Parathyroid adenoma (tissue), 2 donors: Measurements from ENCODE around the gene CDC45.

Source experiments
- H2AFZ ChIP-seq: fragments of 300-600 bp; sonication (generic); one replicate; pipeline ENCODE4 v1.7.0; 2017; ENCODE audit warnings: antibody characterized with exemption, mild to moderate bottlenecking
- H3K27ac ChIP-seq: fragments of 300-600 bp; sonication (generic); one replicate; pipeline ENCODE4 v1.7.0; 2017
- H3K27me3 ChIP-seq: fragments of 300-600 bp; sonication (generic); one replicate; pipeline ENCODE4 v1.7.0; 2017; ENCODE audit warnings: low read length; ENCODE audit not compliant: control insufficient read depth, insufficient read depth
- H3K36me3 ChIP-seq: fragments of 300-600 bp; sonication (generic); one replicate; pipeline ENCODE4 v1.7.0; 2017; ENCODE audit warnings: low read length; ENCODE audit not compliant: control insufficient read depth, insufficient read depth
- H3K4me1 ChIP-seq: fragments of 300-600 bp; sonication (generic); one replicate; pipeline ENCODE4 v1.7.0; 2017; ENCODE audit warnings: control low read depth
- H3K4me2 ChIP-seq: fragments of 300-600 bp; sonication (generic); one replicate; pipeline ENCODE4 v1.7.0; 2017; ENCODE audit warnings: low read length
- H3K4me3 ChIP-seq: fragments of 300-600 bp; sonication (generic); one replicate; pipeline ENCODE4 v1.7.0; 2017; ENCODE audit warnings: low read depth, low read length
- H3K79me2 ChIP-seq: fragments of 300-600 bp; sonication (generic); one replicate; pipeline ENCODE4 v1.7.0; 2017; ENCODE audit warnings: control low read depth
- H3K9ac ChIP-seq: fragments of 300-600 bp; sonication (generic); one replicate; pipeline ENCODE4 v1.7.0; 2017; ENCODE audit warnings: mild to moderate bottlenecking
- H3K9me3 ChIP-seq: fragments of 300-600 bp; sonication (generic); one replicate; pipeline ENCODE4 v1.7.0; 2017; ENCODE audit warnings: low read length; ENCODE audit not compliant: control insufficient read depth
- TF ChIP-seq, protein P1 (sequence below): fragments of 300-600 bp; sonication (generic); IDR thresholded peaks from one replicate; pipeline ENCODE4 v1.7.0; 2017; ENCODE audit warnings: antibody characterized with exemption, mild to moderate bottlenecking
- donor health status: primary hyperparathyroidism.

Gene CDC45

DNA sequence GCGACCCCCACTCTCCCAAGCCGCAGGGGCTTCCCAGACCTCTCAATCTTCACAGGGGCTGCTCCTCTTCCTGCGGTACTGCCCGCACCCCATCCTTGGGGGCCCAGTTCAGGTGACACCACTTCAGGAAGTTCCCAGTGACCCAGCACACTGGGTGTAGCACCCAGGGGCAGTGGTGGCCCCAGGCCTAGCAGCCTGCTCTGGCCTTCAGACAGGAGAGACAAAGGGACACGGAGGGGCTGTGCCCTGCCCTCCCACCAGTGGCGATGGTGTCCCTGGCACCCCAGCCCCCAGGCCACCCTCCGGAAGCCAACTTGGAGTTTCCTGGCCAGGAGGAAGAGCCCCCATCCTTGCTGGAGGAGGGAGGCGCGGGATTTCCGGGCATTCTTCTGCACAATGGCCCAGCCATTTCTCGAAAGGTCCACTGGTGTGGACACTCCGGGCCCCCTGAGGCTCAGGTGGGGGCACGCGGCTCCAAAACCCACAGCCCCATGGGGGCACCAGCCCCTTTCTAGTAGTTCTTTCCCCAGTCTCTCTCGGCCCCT is 45.5 kb downstream of the CDC45 start:
- TF ChIP-seq, protein P1, sequence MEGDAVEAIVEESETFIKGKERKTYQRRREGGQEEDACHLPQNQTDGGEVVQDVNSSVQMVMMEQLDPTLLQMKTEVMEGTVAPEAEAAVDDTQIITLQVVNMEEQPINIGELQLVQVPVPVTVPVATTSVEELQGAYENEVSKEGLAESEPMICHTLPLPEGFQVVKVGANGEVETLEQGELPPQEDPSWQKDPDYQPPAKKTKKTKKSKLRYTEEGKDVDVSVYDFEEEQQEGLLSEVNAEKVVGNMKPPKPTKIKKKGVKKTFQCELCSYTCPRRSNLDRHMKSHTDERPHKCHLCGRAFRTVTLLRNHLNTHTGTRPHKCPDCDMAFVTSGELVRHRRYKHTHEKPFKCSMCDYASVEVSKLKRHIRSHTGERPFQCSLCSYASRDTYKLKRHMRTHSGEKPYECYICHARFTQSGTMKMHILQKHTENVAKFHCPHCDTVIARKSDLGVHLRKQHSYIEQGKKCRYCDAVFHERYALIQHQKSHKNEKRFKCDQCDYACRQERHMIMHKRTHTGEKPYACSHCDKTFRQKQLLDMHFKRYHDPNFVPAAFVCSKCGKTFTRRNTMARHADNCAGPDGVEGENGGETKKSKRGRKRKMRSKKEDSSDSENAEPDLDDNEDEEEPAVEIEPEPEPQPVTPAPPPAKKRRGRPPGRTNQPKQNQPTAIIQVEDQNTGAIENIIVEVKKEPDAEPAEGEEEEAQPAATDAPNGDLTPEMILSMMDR, result no peak
- Histone ChIP-seq H3K9me3 (no peaks in the 10 kb centered on the region), H3K4me2 (peak overlapping the region; percentile 35), H3K27me3 (peaks cover 7% of the 10 kb centered on the region), H3K9ac (no peak overlapping the region), H3K4me3 (peak overlapping the region; percentile 34), H3K36me3 (no peaks in the 10 kb centered on the region), H2AFZ (no peak overlapping the region), H3K79me2 (no peaks in the 10 kb centered on the region), H3K27ac (peak overlapping the region; percentile 64), H3K4me1 (no peaks in the 10 kb centered on the region)

GRCh38 chr22:19525666-19526065 is 45.9 kb downstream of the CDC45 start:
- H3K4me2 ChIP-seq, result no peak overlapping the region
- no peaks in the 10 kb centered on the region for H3K4me1 ChIP-seq
- H3K79me2 ChIP-seq, result no peaks in the 10 kb centered on the region
- H3K27me3 ChIP-seq, result peaks cover 7% of the 10 kb centered on the region
- TF ChIP-seq, protein P1, result no peak
- H3K27ac ChIP-seq, result peak overlapping the region; percentile 64
- H3K9me3 ChIP-seq, result no peaks in the 10 kb centered on the region
- H3K9ac ChIP-seq, result no peak overlapping the region
- H2AFZ ChIP-seq, result no peak overlapping the region
- no peak overlapping the region for H3K4me3 ChIP-seq
- H3K36me3 ChIP-seq, result no peaks in the 10 kb centered on the region

DNA sequence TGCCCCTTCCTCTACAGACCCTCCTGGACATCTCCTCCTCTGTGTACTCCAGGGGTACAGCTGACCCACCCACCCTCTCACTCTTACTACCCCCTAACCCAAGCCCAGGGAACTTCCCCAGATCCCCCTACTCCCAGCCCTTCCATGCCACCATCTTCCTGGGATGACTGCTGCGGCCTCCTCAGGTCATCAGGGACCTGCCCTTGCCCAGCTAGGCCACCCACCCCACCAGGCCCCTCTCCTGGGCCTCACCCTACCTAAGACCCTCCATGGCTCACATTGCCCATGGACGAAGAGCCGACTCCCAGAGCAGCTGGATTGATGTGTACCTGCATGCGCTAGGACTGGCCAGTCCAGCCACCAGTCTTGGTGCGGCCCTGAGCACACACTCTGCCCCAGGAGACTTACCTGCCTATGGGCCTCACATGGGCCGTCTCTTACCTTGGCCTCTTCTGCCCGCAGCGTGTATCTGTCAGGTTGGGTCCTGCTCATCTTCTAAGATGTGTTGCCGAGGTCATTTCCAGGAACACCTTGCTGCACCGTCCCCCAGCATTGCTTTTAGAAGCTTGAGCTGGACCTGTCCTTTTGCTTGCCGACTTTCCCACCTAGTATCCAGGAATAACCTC is 46.5 kb downstream of the CDC45 start:
- H3K9ac ChIP-seq, result no peak overlapping the region

GRCh38 chr22:19526702-19527111 is 47.0 kb downstream of the CDC45 start:
- Histone ChIP-seq H3K4me1 (no peaks in the 10 kb centered on the region), H3K9me3 (no peaks in the 10 kb centered on the region), H3K4me2 (no peak overlapping the region), H2AFZ (no peak overlapping the region), H3K36me3 (no peaks in the 10 kb centered on the region), H3K27me3 (peaks cover 7% of the 10 kb centered on the region), H3K79me2 (no peaks in the 10 kb centered on the region), H3K4me3 (no peak overlapping the region), H3K9ac (no peak overlapping the region), H3K27ac (no peak overlapping the region)
- TF ChIP-seq, protein P1, result no peak

More for the DNA sequence above, 46.5 kb downstream of the CDC45 start:
- H3K4me3 ChIP-seq, result no peak overlapping the region
- no peaks in the 10 kb centered on the region for H3K79me2 ChIP-seq
- peaks cover 7% of the 10 kb centered on the region for H3K27me3 ChIP-seq
- H3K36me3 ChIP-seq, result no peaks in the 10 kb centered on the region
- no peaks in the 10 kb centered on the region for H3K4me1 ChIP-seq
- TF ChIP-seq, protein P1, result no peak
- H3K9me3 ChIP-seq, result no peaks in the 10 kb centered on the region
- H3K27ac ChIP-seq, result peak overlapping the region; percentile 64
- no peak overlapping the region for H2AFZ ChIP-seq
- no peak overlapping the region for H3K4me2 ChIP-seq

GRCh38 chr22:19527321-19527721 is 47.6 kb downstream of the CDC45 start:
- Histone ChIP-seq H3K79me2 (no peaks in the 10 kb centered on the region), H3K4me3 (no peak overlapping the region), H3K4me1 (no peaks in the 10 kb centered on the region), H3K27ac (no peak overlapping the region), H3K27me3 (peaks cover 7% of the 10 kb centered on the region), H3K9me3 (no peaks in the 10 kb centered on the region), H3K4me2 (no peak overlapping the region), H2AFZ (no peak overlapping the region), H3K36me3 (no peaks in the 10 kb centered on the region), H3K9ac (no peak overlapping the region)
- TF ChIP-seq, protein P1, result no peak
